A549 (cell line): ENCODE results near the gene RPLP2. TPM values are rescaled to one million over a fixed set of nuclear protein-coding genes. Genes with fewer than 3 reads are reported as not detected.

ENCODE experiments used
- ATAC-seq, 2 experiments: fragments of 200-7000 bp in 1 of 2; fragments of >200 bp in 1 of 2; cut with Nextera tagmentation in 1 of 2; cut with Tn5 transposase in 1 of 2; 3 replicates each; pipeline versions ENCODE4 v1.8.0 to v1.9.1; 2018 to 2020; ENCODE audit warnings: mild to moderate bottlenecking in 1 of 2, moderate library complexity in 1 of 2
- CTCF ChIA-PET: fragments of 300-600 bp; sonication (Branson Sonifier 250); formaldehyde crosslinking; extraction: SDS; loops from one replicate; lab custom pipeline; 2021; ENCODE audit warnings: antibody characterized with exemption, inconsistent platforms; lab: Yijun Ruan, JAX
- POLR2A ChIA-PET: fragments of 350-600 bp; formaldehyde crosslinking; extraction: SDS; loops from one replicate; lab custom pipeline; 2021; ENCODE audit warnings: antibody characterized with exemption, inconsistent platforms; lab: Yijun Ruan, JAX
- DNase-seq, 2 experiments: peaks; one replicate each; pipeline versions ENCODE4 v3.0.0 to v3.0.0-alpha.2; 2011 to 2016; ENCODE audit warnings: low read depth in 1 of 2, low spot score in 1 of 2
- FAIRE-seq: peaks from 2 replicates; lab custom pipeline; 2011; peaks lifted over from hg19 to GRCh38; lab: Jason Lieb, UNC
- H3K27ac ChIP-seq, 2 experiments: fragments of >200 bp; sonication (Bioruptor Twin); formaldehyde crosslinking; 3 replicates each; pipeline ENCODE4 v1.5.1; 2016 to 2017
- H3K4me1 ChIP-seq: fragments of >200 bp; sonication (Bioruptor Twin); formaldehyde crosslinking; 3 replicates; pipeline ENCODE4 v1.6.1; 2016
- H3K4me2 ChIP-seq: fragments of >200 bp; sonication (Bioruptor Twin); formaldehyde crosslinking; 3 replicates; pipeline ENCODE4 v1.6.1; 2016
- H3K4me3 ChIP-seq: fragments of >200 bp; sonication (Bioruptor Twin); formaldehyde crosslinking; 3 replicates; pipeline ENCODE4 v1.5.1; 2016
- H3K9me3 ChIP-seq: fragments of >200 bp; sonication (Bioruptor Twin); formaldehyde crosslinking; 3 replicates; pipeline ENCODE4 v1.6.1; 2016
- CBX2 ChIP-seq: fragments of 200-600 bp; sonication (generic); IDR thresholded peaks from 2 replicates; pipeline ENCODE4 v1.6.1; 2016; ENCODE audit warnings: low read depth, mild to moderate bottlenecking, borderline replicate concordance
- CTCF ChIP-seq: fragments of >200 bp; sonication (Bioruptor Twin); formaldehyde crosslinking; IDR thresholded peaks from 3 replicates; pipeline ENCODE4 v1.5.1; 2016
- EP300 ChIP-seq, 2 experiments: fragments of >200 bp; sonication (Bioruptor Twin); formaldehyde crosslinking; IDR thresholded peaks; 2 replicates in 1 of 2; 3 replicates in 1 of 2; pipeline ENCODE4 v1.6.1; 2016 to 2017
- FOSB ChIP-seq: fragments of 250-450 bp; sonication (Bioruptor Pico); IDR thresholded peaks from 2 replicates; pipeline ENCODE4 v1.5.0; 2020; ENCODE audit warnings: mild to moderate bottlenecking, moderate library complexity
- JUN ChIP-seq, 2 experiments: fragments of >200 bp; sonication (Bioruptor Twin); formaldehyde crosslinking; IDR thresholded peaks; 2 replicates in 1 of 2; 3 replicates in 1 of 2; pipeline ENCODE4 v1.6.1; 2016 to 2017
- MAFK ChIP-seq: fragments of 450-650 bp; IDR thresholded peaks from 2 replicates; pipeline ENCODE4 v1.6.1; 2014; ENCODE audit not compliant: partially characterized antibody
- NR3C1 ChIP-seq: fragments of >200 bp; sonication (Bioruptor Twin); formaldehyde crosslinking; IDR thresholded peaks from 3 replicates; pipeline ENCODE4 v1.6.1; 2017
- PBX3 ChIP-seq: IDR thresholded peaks from 2 replicates; pipeline ENCODE4 v1.6.1; 2012
- RAD21 ChIP-seq, 2 experiments: fragments of >200 bp in 1 of 2; sonication (Bioruptor Twin) in 1 of 2; formaldehyde crosslinking in 1 of 2; IDR thresholded peaks in 1 of 2; conservative IDR thresholded peaks in 1 of 2; 2 replicates in 1 of 2; 3 replicates in 1 of 2; pipeline ENCODE4 v1.6.1; 2012 to 2018; ENCODE audit warnings: inconsistent platforms in 1 of 2
- RARB ChIP-seq: fragments of 250-450 bp; sonication (Bioruptor Pico); IDR thresholded peaks from 2 replicates; pipeline ENCODE4 v1.8.0; 2021; ENCODE audit warnings: mild to moderate bottlenecking, moderate library complexity
- TP53 ChIP-seq: fragments of 250-450 bp; sonication (Bioruptor Pico); IDR thresholded peaks from 2 replicates; pipeline ENCODE4 v1.5.0; 2021; ENCODE audit warnings: mild to moderate bottlenecking, moderate library complexity
- USF2 ChIP-seq: fragments of 450-650 bp; IDR thresholded peaks from 2 replicates; pipeline ENCODE4 v1.6.1; 2014; ENCODE audit warnings: antibody characterized with exemption
- WGBS: methylation state at CpG from one replicate; pipeline ENCODE4 v1.1.6; 2017; ENCODE audit errors: missing lambda C conversion rate; 5-methylcytosine and 5-hydroxymethylcytosine counted together
- polyA plus RNA-seq, 4 experiments: library from polyadenylated mRNA; depleted of rRNA in 3 of 4; stranded (reverse); fragments of >200 nt; fragmentation: RNase III in 1 of 4; extraction: RNeasy Plus Mini Kit Qiagen cat#74134 plus additional on column Dnase treatment in 1 of 4; gene quantifications; 2 replicates in 3 of 4; 3 replicates in 1 of 4; pipeline ENCODE4 v1.2.3, GENCODE V29; 2011 to 2017
- TF ChIP-seq, protein P1 (sequence below): fragments of 250-450 bp; sonication (Bioruptor Pico); IDR thresholded peaks from 2 replicates; pipeline ENCODE4 v1.5.0; 2020; ENCODE audit warnings: low read depth, mild to moderate bottlenecking, moderate library complexity

The RPLP2 gene
- polyA plus RNA-seq, 2 of the 4 experiments (the other 2 are of a cell fraction) = 1,493 to 2,508 TPM

DNA sequence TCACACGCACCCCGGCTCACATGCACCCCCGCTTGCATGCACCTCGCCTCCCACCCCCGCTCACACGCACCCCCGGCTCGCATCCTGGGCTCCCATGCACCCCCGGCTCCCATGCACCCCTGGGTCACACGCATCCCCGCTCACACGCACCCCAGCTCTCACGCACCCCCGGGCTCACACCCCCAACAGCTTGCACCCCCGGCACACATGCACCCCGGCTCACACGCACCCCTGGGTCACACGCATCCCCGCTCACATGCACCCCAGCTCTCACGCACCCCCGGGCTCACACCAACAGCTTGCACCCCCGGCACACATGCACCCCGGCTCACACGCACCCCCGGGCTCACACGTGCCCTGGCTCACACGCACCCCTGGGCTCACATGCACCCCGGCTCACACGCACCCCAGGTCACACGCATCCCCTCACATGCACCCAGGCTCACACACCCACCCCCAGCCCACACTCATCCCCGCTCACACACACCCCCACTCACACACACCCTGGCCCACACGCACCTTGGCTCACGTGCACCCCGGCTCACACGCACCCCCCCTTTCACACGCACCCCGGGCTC lies 49.1 kb downstream of the RPLP2 start:
- Histone ChIP-seq H3K4me2 (no peak overlapping the region), H3K4me3 (no peak overlapping the region), H3K4me1 (peaks cover 49% of the 10 kb centered on the region), H3K9me3 (no peaks in the 10 kb centered on the region), H3K27ac (no peak overlapping the region)
- no peak for FAIRE-seq
- no peak for ATAC-seq
- CTCF ChIA-PET = interaction anchor here (0.6 to 9.0 kb wide), 6 partner anchors 9 to 302 kb away, joined by 3 to 34 read pairs (median 5); no protein-coding TSS in a partner anchor
- no peak for TF ChIP-seq EP300 (IDR thresholded peaks at IDR 0.05)
- TF ChIP-seq NR3C1 = no peak
- no peak for TF ChIP-seq RARB
- POLR2A ChIA-PET = interaction anchor here (1.0 to 1.2 kb wide), 2 partner anchors 8 to 11 kb away, joined by 5 to 7 read pairs; no protein-coding TSS in a partner anchor
- DNase-seq = no peak
- WGBS = 97% methylated on average over 14 of the region's 37 CpGs

DNA sequence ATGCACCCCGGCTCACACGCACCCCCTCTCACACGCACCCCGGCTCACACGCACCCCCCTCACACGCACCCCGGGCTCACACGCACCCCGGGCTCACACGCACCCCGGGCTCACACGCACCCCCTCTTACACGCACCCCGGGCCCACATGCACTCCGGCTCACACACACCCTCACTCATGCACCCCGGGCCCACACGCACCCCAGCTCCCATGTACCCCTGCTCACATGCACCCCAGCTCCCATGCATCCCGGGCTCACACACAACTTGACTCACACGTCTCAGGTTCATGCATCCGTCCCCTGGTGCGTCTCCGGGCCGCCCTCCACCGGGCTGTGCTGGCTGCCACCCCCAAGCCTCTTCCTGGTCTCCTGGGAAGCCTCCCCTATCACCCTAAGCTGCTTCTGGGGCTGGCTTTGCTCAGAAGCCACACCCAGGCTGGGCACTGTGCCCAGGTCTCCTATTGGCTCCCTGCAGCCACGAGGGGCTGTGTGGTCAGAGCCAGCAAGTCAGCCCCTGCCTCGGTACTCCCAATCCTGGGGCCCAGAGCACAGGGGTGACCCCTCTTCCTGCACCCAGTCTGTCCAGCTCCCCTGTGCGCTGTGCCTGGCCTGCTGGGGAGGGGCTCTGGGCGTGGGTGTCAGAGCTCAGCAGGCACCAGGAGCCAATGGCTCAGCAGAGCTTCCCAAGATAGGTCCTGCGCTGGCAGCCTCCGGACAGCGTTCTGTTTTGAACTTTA lies 49.8 kb downstream of the RPLP2 start:
- Histone ChIP-seq H3K4me3 (no peak overlapping the region), H3K4me2 (no peak overlapping the region), H3K4me1 (peaks cover 49% of the 10 kb centered on the region), H3K27ac (peak overlapping the region in 1 of 2 experiments; percentile 71; a peak in 3 of 6 replicates), H3K9me3 (no peaks in the 10 kb centered on the region)
- no peak for FAIRE-seq
- peak; percentile 16 to 60 for ATAC-seq
- POLR2A ChIA-PET = interaction anchor here (1.0 to 1.2 kb wide), 2 partner anchors 8 to 11 kb away, joined by 5 to 7 read pairs; no protein-coding TSS in a partner anchor
- CTCF ChIA-PET = interaction anchor here (0.7 to 9.0 kb wide), 6 partner anchors 8 to 192 kb away, joined by 3 to 34 read pairs (median 4); no protein-coding TSS in a partner anchor
- 66% methylated on average over 19 of the region's 31 CpGs for WGBS
- DNase-seq = peak; percentile 65 to 70
- TF ChIP-seq MAFK (no peak), USF2 (peak; percentile 83)

GRCh38 chr11:860234-861104 lies 50.7 kb downstream of the RPLP2 start:
- ATAC-seq (peak in 1 of 2 experiments; percentile 1; a peak in 2 of 6 replicates), FAIRE-seq (no peak)
- H3K27ac ChIP-seq = peak overlapping the region in 1 of 2 experiments; percentile 71; a peak in 3 of 6 replicates
- POLR2A ChIA-PET = interaction anchor here (1.0 to 1.2 kb wide), 2 partner anchors 9 to 12 kb away, joined by 5 to 7 read pairs; no protein-coding TSS in a partner anchor
- peak in 1 of 2 experiments; percentile 28; a peak in 1 of 5 replicates for TF ChIP-seq JUN (IDR thresholded peaks at IDR 0.05)
- peak; percentile 37 for TF ChIP-seq PBX3
- TF ChIP-seq RAD21 (conservative IDR thresholded peaks at IDR 0.05 in 1 of 2, IDR thresholded peaks at IDR 0.05 in 1 of 2) = no peak
- TF ChIP-seq, all 56 proteins: peak for 2
- no peak for DNase-seq
- no peaks in the 10 kb centered on the region for H3K9me3 ChIP-seq
- WGBS = 88% methylated on average over 16 of the region's 21 CpGs
- peaks cover 52% of the 10 kb centered on the region for H3K4me1 ChIP-seq
- no peak overlapping the region for H3K4me2 ChIP-seq
- CTCF ChIA-PET = interaction anchor here (0.7 to 9.0 kb wide), 5 partner anchors 9 to 191 kb away, joined by 3 to 34 read pairs (median 3); no protein-coding TSS in a partner anchor
- H3K4me3 ChIP-seq = no peak overlapping the region

DNA sequence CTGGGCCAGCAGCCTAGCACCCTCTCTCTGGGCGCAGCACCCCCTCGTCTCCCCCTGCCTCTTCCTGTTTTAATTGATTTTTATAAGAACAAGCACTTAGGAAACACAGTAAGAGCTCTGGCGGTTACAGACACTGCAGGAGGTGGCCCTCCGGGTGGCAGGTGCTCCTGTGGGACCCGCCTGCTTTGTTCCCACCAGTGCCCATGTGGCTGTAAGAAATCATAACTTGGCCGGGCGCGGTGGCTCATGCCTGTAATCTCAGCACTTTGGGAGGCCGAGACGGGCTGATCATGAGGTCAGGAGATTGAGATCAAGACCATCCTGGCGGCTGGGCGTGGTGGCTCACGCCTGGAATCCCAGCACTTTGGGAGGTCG lies 51.3 kb downstream of the RPLP2 start:
- DNase-seq = no peak
- ATAC-seq = no peak
- Histone ChIP-seq H3K4me1 (peaks cover 58% of the 10 kb centered on the region), H3K27ac (no peak overlapping the region; a peak in 1 of 6 replicates), H3K4me2 (no peak overlapping the region), H3K4me3 (no peak overlapping the region), H3K9me3 (no peaks in the 10 kb centered on the region)
- 90% methylated on average over 10 of the region's 14 CpGs for WGBS
- TF ChIP-seq CBX2 (no peak), CTCF (no peak), MAFK (no peak), RAD21 (conservative IDR thresholded peaks at IDR 0.05 in 1 of 2, IDR thresholded peaks at IDR 0.05 in 1 of 2) (no peak), FOSB (CRISPR knock-in tag) (no peak), JUN (IDR thresholded peaks at IDR 0.05) (peak in 1 of 2 experiments; percentile 16; a peak in 1 of 5 replicates), TP53 (CRISPR knock-in tag) (no peak)
- TF ChIP-seq, protein P1, sequence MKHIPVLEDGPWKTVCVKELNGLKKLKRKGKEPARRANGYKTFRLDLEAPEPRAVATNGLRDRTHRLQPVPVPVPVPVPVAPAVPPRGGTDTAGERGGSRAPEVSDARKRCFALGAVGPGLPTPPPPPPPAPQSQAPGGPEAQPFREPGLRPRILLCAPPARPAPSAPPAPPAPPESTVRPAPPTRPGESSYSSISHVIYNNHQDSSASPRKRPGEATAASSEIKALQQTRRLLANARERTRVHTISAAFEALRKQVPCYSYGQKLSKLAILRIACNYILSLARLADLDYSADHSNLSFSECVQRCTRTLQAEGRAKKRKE (CRISPR knock-in tag) = no peak
- ChIA-PET POLR2A (no interaction called here), CTCF (interaction anchor here (1.1 to 9.0 kb wide), 3 partner anchors 13 to 190 kb away, joined by 3 to 34 read pairs (median 32); no protein-coding TSS in a partner anchor)
- no peak for FAIRE-seq
